Measurements from ENCODE around the gene PBX4. TPM values are rescaled to one million over a fixed set of nuclear protein-coding genes. Genes with fewer than 3 reads are reported as not detected.

The PBX4 gene
- total RNA-seq, 1 experiment from 2014 or later, result 2.4 TPM

DNA sequence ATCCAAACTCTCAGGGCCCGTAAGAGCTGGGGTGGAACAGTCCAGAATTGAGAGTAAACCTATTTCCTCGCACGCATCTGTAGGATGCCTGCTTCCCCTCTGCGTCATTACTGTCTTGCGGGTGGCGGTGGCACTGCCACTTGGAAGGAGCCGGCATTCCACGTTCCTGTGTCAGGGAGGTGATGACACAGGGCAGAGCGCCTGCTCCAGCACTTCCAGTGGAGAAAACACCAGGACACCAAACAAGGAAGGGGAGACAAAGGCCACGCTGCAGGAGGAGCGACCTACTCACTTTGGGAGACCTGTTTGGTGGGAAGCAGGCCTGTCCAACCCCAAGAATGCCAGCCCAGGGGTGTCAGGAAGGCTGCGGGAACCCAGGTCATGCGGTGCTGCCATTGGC lies 37.1 kb downstream of the PBX4 start:
- no peaks in the 10 kb centered on the region for H3K27me3 ChIP-seq
- DNase-seq, result no peak
- H3K4me3 ChIP-seq, result no peak overlapping the region
- no peaks in the 10 kb centered on the region for H3K36me3 ChIP-seq
- H3K9me3 ChIP-seq, result no peaks in the 10 kb centered on the region

- Histone ChIP-seq H3K36me3 (no peaks in the 10 kb centered on the region), H3K27me3 (no peaks in the 10 kb centered on the region), H3K4me3 (no peak overlapping the region), H3K9me3 (no peaks in the 10 kb centered on the region)
- DNase-seq, result no peak
These were observed 38.1 kb downstream of the PBX4 start for GRCh38 chr19:19580418-19580817.

DNA sequence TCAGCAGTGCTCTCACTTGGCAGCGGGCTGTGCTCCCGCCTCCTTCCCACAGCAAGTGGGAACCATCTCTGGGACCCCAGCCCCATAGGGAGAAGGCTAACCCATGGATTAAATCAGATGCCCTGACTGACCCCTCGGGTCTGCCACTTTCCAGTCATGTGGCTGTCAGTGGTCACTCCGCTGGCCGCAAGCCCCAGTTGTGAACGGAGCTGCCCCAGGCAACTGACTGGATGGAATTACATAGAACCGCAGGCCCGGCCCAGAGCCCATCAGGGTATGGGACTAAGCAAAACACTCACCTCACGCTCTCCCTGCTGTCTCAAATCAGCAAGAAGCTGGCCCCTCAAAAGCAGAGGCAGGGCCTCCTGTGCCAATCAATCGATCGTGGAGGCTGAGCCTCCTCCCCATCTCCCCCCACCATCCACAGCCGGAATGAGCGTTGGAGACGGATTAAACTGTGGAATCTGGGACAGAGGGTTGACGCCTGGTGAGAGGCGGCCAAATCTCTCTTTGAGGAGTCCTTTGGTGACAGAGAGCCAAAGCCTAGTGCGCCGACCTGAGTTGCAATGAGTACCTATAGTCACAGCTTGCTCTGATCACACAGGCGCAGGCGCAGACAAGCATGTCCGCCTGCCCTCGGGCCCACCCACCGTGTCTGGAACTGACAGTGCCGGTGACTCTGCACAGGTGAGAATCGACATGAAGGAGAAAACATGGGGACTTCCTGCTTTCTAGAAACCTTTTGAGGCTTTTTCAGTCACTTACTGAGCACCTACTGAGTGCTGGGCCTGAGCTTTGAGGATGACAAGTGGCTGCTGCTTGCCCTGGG lies 38.7 kb downstream of the PBX4 start:
- Histone ChIP-seq H3K4me3 (no peak overlapping the region), H3K9me3 (no peaks in the 10 kb centered on the region), H3K36me3 (no peaks in the 10 kb centered on the region), H3K27me3 (no peaks in the 10 kb centered on the region)
- no peak for DNase-seq

GRCh38 chr19:19578252-19578651 lies 40.2 kb downstream of the PBX4 start:
- Histone ChIP-seq H3K27me3 (no peaks in the 10 kb centered on the region), H3K4me3 (no peak overlapping the region), H3K36me3 (no peaks in the 10 kb centered on the region), H3K9me3 (no peaks in the 10 kb centered on the region)
- no peak for DNase-seq

GRCh38 chr19:19575411-19575810 lies 43.1 kb downstream of the PBX4 start:
- Histone ChIP-seq H3K9me3 (no peaks in the 10 kb centered on the region), H3K4me3 (no peak overlapping the region), H3K27me3 (no peaks in the 10 kb centered on the region), H3K36me3 (no peaks in the 10 kb centered on the region)
- DNase-seq, result no peak

DNA sequence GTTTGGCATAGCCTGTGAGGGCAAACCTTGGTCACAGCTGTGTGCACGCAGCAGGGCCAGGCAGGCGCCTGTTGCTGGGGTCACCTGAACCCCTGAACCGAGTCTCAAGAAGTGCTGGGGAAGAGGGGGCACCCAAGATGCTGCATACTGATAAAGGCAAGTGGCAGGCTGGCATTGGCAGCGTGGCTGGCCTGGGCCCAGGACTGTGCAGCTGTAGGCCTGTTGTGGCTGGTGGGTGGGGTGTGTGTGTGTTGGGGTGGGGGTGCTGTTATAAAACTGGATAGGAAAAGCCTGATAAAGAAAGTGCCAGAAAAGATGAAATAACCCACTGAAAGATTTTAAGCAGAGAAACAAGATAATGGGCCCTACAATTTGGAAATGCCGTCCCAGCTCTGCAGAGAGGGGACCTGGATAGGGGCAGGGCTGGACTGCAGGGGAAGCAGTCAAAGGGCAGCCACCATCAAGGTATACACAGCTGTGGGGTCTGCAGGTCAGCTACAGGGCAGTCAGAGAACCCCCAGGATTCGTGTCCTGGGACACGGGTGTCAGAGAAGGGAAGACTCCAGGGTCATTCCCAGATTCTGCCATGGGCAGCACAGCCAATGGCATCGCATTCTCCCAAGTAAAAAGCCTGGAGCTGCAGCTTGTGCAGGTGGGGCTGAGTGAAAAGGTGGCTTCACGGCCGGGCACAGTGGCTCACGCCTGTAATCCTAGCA lies 47.3 kb downstream of the PBX4 start:
- Histone ChIP-seq H3K36me3 (no peaks in the 10 kb centered on the region; the same call in 1 of the 2 replicates), H3K27me3 (no peaks in the 10 kb centered on the region), H3K9me3 (no peaks in the 10 kb centered on the region), H3K4me3 (no peak overlapping the region)
- no peak for DNase-seq

DNA sequence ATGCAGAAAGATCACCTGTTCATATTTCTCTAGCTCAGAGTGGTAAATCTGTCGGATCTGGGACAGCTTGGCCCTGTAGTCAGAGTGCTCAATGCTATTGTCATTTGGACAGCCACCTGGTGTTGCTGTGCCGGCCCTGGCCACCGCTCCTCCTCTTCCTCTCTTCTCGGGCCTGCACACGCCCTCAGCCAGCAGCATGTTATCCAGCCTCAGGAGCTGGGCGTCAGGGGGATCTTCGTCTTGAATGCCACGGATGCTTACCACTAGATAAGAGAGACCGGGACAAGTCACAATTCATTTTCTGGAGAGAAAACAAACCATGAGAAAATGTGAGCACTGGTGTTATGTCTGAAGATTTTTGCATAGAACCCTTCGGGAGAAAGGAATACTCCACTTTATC lies 47.9 kb downstream of the PBX4 start:
- no peak for DNase-seq
- Histone ChIP-seq H3K9me3 (no peaks in the 10 kb centered on the region), H3K36me3 (no peaks in the 10 kb centered on the region; the same call in 1 of the 2 replicates), H3K27me3 (no peaks in the 10 kb centered on the region), H3K4me3 (no peak overlapping the region)

- no peaks in the 10 kb centered on the region for H3K27me3 ChIP-seq
- H3K36me3 ChIP-seq, result no peaks in the 10 kb centered on the region; the same call in none of the 2 replicates
- no peaks in the 10 kb centered on the region for H3K9me3 ChIP-seq
- H3K4me3 ChIP-seq, result no peak overlapping the region
- DNase-seq, result peak; percentile 55
These were observed 49.4 kb downstream of the PBX4 start for GRCh38 chr19:19568802-19569756.

DNA sequence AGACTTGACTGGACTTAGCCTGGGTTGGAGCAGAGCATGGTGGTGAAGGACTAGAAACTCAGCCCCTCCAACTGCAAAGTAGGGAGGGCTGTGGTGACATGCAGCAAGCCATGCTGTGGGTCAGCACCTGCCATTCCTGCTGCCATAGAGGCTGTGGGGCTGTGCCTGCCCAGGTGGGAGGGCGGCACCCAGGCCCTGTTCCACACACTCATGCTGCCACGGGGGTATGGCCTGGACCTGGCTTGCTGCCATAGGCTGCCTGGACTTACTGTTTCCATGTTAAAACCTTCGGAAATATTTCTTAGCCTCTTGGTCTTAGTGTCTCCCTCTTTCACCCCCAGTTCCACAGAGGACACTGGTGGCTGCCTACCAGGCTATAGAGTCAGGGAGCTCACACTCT lies 51.1 kb downstream of the PBX4 start:
- Histone ChIP-seq H3K27me3 (no peaks in the 10 kb centered on the region), H3K36me3 (no peaks in the 10 kb centered on the region; the same call in none of the 2 replicates), H3K4me3 (no peak overlapping the region), H3K9me3 (no peaks in the 10 kb centered on the region)
- no peak for DNase-seq

DNA sequence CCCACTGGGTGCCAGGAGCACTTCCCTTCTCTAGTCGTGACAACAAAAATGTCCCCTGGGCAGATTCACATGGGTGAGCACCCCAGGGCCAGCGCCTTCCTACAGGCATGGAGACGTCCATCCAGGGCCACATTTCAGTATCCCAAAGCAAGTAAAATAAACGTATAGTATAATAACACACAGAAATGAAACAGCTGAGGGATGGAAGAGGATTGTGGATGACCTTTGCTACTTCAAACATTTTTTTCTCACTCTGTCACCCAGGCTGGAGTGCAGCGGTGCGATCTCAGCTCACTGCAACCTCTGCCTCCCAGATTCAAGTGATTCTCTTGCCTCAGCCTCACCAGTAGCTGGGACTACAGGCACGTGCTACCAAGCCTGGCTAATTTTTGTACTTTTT lies 52.2 kb downstream of the PBX4 start:
- Histone ChIP-seq H3K4me3 (no peak overlapping the region), H3K27me3 (no peaks in the 10 kb centered on the region), H3K9me3 (no peaks in the 10 kb centered on the region), H3K36me3 (no peaks in the 10 kb centered on the region; the same call in none of the 2 replicates)
- no peak for DNase-seq

- Histone ChIP-seq H3K27me3 (no peaks in the 10 kb centered on the region), H3K36me3 (no peaks in the 10 kb centered on the region; the same call in none of the 2 replicates)
- DNase-seq, result no peak
These were observed 55.1 kb downstream of the PBX4 start for GRCh38 chr19:19563348-19563848.

DNA sequence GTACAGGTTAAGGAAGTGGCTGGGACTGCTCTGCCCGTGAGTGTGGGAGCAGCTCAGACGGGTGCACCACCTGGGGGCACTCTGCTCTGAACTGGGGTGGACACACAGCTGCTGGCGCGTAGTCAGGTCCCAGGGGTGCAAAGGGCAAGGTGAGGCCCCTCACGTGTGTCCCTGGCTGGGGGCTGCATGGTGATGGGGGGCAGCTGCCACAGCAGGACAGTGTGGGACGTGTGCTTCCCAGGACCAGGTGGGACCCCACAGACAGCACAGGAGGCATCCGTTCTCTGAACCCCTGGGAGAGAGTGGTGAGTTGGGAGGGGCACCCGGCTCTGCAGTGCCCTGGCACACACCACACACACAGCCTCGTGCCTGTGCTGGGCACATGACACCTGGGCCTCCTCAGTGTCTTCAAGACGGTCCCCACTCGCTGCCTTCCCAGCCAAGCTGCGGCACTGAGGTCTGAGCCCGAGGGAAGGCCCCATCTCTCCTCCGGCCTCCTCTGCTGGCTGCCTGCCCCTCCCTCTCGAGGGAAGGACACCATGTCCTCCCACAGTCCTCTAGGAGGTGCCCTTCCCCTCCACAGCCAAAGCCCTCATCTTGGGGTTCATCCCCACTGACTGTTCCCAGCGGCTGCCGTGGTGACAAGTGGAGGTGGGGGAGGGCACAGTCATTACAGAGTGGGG lies 55.7 kb downstream of the PBX4 start:
- H3K4me3 ChIP-seq, result no peak overlapping the region
- no peaks in the 10 kb centered on the region; the same call in none of the 2 replicates for H3K36me3 ChIP-seq
- no peaks in the 10 kb centered on the region for H3K9me3 ChIP-seq
- no peak for DNase-seq
- H3K27me3 ChIP-seq, result no peaks in the 10 kb centered on the region

More at GRCh38 chr19:19563348-19563848, 55.1 kb downstream of the PBX4 start:
- Histone ChIP-seq H3K4me3 (no peak overlapping the region), H3K9me3 (no peaks in the 10 kb centered on the region)

GRCh38 chr19:19561946-19562664 lies 56.4 kb downstream of the PBX4 start:
- DNase-seq, result no peak
- Histone ChIP-seq H3K9me3 (no peaks in the 10 kb centered on the region), H3K36me3 (no peaks in the 10 kb centered on the region; the same call in none of the 2 replicates), H3K4me3 (no peak overlapping the region), H3K27me3 (no peaks in the 10 kb centered on the region)

DNA sequence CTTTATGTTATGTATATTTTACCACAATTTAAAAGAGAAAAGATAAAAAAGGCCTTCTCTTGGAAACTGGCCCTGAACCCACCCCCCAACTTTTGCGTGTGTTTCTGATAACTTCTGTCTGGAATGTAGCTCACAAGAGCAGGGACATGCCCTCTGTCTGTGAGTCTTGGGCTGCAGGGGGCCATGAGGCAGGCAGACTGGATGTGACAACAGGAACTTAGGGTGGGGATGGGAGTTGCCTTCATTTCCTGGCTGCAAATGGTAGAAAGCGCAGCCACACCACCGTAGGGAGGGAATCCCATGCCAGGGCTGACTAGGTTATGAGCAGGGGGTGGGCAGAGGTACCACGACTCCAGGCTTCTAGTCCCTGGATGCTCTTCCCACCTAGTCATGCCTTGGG lies 58.6 kb downstream of the PBX4 start:
- no peaks in the 10 kb centered on the region for H3K9me3 ChIP-seq
- no peak for DNase-seq
- H3K4me3 ChIP-seq, result no peak overlapping the region
- H3K27me3 ChIP-seq, result no peaks in the 10 kb centered on the region
- no peaks in the 10 kb centered on the region; the same call in 1 of the 2 replicates for H3K36me3 ChIP-seq

DNA sequence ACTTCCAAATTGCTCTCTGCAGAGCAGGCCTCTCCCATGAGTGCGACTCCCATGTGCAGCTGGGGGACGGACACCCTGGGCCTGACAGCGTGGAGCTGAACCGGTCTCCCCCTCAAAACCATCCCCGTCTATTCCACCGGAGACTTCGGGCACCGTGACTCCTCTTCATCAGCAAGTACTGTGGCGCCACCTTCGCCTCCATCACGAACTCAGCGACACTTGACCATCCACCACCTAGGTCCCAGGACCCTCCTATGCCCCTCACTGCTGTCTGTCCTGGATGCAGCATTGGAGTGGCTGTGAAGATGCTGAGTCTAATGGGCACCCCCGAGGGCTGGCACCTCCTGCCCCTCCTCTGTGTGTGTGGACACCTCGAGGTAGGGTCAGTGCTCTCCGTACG lies 59.9 kb downstream of the PBX4 start:
- DNase-seq, result no peak
- no peaks in the 10 kb centered on the region for H3K9me3 ChIP-seq

More for the DNA sequence above, 59.9 kb downstream of the PBX4 start:
- Histone ChIP-seq H3K36me3 (no peaks in the 10 kb centered on the region), H3K4me3 (no peak overlapping the region), H3K27me3 (no peaks in the 10 kb centered on the region)
